ENCODE results near the gene ITGB6. TPM values are rescaled to one million over a fixed set of nuclear protein-coding genes. Genes with fewer than 3 reads are reported as not detected.

Gene ITGB6
- total and polyA plus RNA-seq, 7 experiments from 2014 or later = not detected

GRCh38 chr2:160210599-160211138, 10.6 kb upstream of the ITGB6 start:
- no peaks in the 10 kb centered on the region for H3K9me3 ChIP-seq (ENCODE audit: control insufficient read depth in 2 of 3, low read length in 3 of 3)
- H3K4me3 Mint-ChIP-seq = no peak overlapping the region
- no peak overlapping the region for H3K27ac ChIP-seq (ENCODE audit: low read depth, low read length)
- no peaks in the 10 kb centered on the region for H3K27me3 ChIP-seq (ENCODE audit: control insufficient read depth in 2 of 2, insufficient read depth in 2 of 2, low read length in 2 of 2)
- DNase-seq = peak; percentile 46 to 79 (median 71)
- no peaks in the 10 kb centered on the region for H3K36me3 ChIP-seq (ENCODE audit: control insufficient read depth in 2 of 3, insufficient read depth in 3 of 3, low read length in 3 of 3)
- H3K9me3 Mint-ChIP-seq = no peaks in the 10 kb centered on the region
- H3K4me1 ChIP-seq (ENCODE audit: control insufficient read depth in 2 of 2, insufficient read depth in 2 of 2, low read length in 2 of 2) = no peaks in the 10 kb centered on the region
- H3K36me3 Mint-ChIP-seq = no peaks in the 10 kb centered on the region
- peaks cover 0 to 22% (median 5%) of the 10 kb centered on the region in 5 donors for H3K27me3 Mint-ChIP-seq
- H3K4me3 ChIP-seq (ENCODE audit: low read length) = no peak overlapping the region
- POLR2A ChIA-PET = no interaction called here
- peak; percentile 90 for ATAC-seq
- CTCF ChIA-PET = interaction anchor here (0.6 to 1.6 kb wide), 8 partner anchors 10 to 1014 kb away, joined by 3 to 10 read pairs (median 4); no protein-coding TSS in a partner anchor
- peaks cover 0 to 11% (median 8%) of the 10 kb centered on the region in 7 donors for H3K4me1 Mint-ChIP-seq
- intact Hi-C loops (cut with micrococcal nuclease) = loop anchor here (1.0 to 5.0 kb wide), 5 partner anchors 54 to 1308 kb away; no protein-coding TSS in a partner anchor
- peak overlapping the region in 1 of 9 donors; percentile 19 for H3K27ac Mint-ChIP-seq

DNA sequence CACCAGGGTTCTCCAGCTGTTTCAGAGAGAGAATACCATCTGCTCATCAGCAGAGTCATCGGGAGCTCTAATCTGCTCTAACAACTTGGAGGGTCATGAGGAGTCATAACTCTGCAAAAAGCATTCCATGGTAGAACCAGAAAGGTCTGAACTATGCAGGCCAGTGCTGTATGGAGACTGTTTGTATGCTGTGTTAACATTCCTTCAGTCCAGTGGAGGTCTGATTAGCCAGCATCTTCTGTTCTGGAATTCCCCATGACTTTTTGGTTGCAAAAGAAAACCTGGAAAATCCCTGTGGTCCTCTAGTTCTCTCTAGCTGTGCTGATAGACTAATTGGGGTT, 9.4 kb upstream of the ITGB6 start:
- peaks cover 0 to 18% (median 3%) of the 10 kb centered on the region in 5 donors for H3K27me3 Mint-ChIP-seq
- no peak overlapping the region for H3K4me3 ChIP-seq (ENCODE audit: low read length)
- no peaks in the 10 kb centered on the region for H3K36me3 ChIP-seq (ENCODE audit: control insufficient read depth in 2 of 3, insufficient read depth in 3 of 3, low read length in 3 of 3)
- H3K27me3 ChIP-seq (ENCODE audit: control insufficient read depth in 2 of 2, insufficient read depth in 2 of 2, low read length in 2 of 2) = no peaks in the 10 kb centered on the region
- H3K9me3 Mint-ChIP-seq = no peaks in the 10 kb centered on the region
- H3K4me1 ChIP-seq (ENCODE audit: control insufficient read depth in 2 of 2, insufficient read depth in 2 of 2, low read length in 2 of 2) = no peaks in the 10 kb centered on the region
- H3K9me3 ChIP-seq (ENCODE audit: control insufficient read depth in 2 of 3, low read length in 3 of 3) = no peaks in the 10 kb centered on the region
- DNase-seq (no peak), ATAC-seq (no peak)
- H3K4me1 Mint-ChIP-seq = peaks cover 0 to 11% (median 8%) of the 10 kb centered on the region in 7 donors
- intact Hi-C loops (cut with micrococcal nuclease) = no loop called here
- ChIA-PET CTCF (interaction anchor here (0.8 to 2.0 kb wide), 6 partner anchors 11 to 785 kb away, joined by 3 to 7 read pairs (median 4); no protein-coding TSS in a partner anchor), POLR2A (no interaction called here)
- no peak overlapping the region for H3K4me3 Mint-ChIP-seq
- H3K27ac Mint-ChIP-seq = no peak overlapping the region
- H3K27ac ChIP-seq (ENCODE audit: low read depth, low read length) = no peak overlapping the region
- H3K36me3 Mint-ChIP-seq = no peaks in the 10 kb centered on the region

DNA sequence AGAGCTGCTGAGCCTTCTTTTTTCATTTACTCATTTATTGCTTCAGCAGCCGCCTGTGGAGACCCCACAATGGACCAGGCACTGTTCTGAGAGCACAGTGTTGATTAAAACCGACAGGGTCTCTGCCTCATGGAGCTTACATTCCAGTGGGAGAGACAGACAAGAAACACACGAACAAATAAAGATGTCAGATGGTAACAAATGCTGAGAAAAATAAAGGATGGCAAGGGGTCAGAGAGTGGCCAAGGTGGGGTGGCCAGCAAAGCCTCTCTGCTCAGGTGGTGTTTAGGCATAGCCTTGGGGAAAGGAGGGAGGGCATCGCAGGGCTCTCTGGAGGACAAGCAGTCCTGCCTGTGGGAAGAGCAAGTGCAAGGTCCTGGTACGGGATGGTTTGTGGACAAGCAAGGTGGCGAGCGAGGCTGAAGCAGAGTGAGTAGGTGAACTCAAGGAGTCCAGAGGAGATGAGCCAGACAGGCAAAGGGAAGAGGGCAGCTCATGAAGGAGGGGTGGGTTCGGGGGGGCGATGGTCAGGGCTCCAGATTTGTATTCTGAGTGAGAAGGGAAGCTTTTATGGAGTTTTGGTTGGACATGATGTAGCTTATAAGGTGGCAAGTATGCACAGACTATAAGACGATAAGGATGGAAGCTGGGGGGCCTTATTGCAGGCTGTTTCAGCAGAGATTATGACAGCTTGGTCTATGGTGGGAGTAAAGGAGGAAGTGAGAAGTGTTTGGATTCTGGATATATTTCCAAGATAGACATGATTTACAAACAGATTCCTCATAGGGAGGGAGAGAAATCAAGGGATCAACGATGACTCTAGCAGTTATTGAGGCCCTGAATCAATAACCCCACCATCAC, 8.8 kb upstream of the ITGB6 start:
- DNase-seq (no peak), ATAC-seq (no peak)
- H3K4me3 ChIP-seq (ENCODE audit: low read length) = no peak overlapping the region
- POLR2A ChIA-PET = no interaction called here
- intact Hi-C loops (cut with micrococcal nuclease) = no loop called here
- peaks cover 0 to under 1% (median 0%) of the 10 kb centered on the region in 11 donors for H3K9me3 Mint-ChIP-seq
- peaks cover 0 to 11% (median 8%) of the 10 kb centered on the region in 7 donors for H3K4me1 Mint-ChIP-seq
- H3K4me1 ChIP-seq (ENCODE audit: control insufficient read depth in 2 of 2, insufficient read depth in 2 of 2, low read length in 2 of 2) = no peaks in the 10 kb centered on the region
- no peaks in the 10 kb centered on the region for H3K27me3 ChIP-seq (ENCODE audit: control insufficient read depth in 2 of 2, insufficient read depth in 2 of 2, low read length in 2 of 2)
- H3K27ac ChIP-seq (ENCODE audit: low read depth, low read length) = no peak overlapping the region
- no peaks in the 10 kb centered on the region for H3K36me3 Mint-ChIP-seq
- no peaks in the 10 kb centered on the region for H3K9me3 ChIP-seq (ENCODE audit: control insufficient read depth in 2 of 3, low read length in 3 of 3)
- peaks cover 0 to 13% (median 3%) of the 10 kb centered on the region in 5 donors for H3K27me3 Mint-ChIP-seq
- H3K4me3 Mint-ChIP-seq = no peak overlapping the region
- H3K27ac Mint-ChIP-seq = no peak overlapping the region
- CTCF ChIA-PET = interaction anchor here (0.8 to 2.0 kb wide), 5 partner anchors 96 to 785 kb away, joined by 3 to 7 read pairs (median 5); no protein-coding TSS in a partner anchor
- no peaks in the 10 kb centered on the region for H3K36me3 ChIP-seq (ENCODE audit: control insufficient read depth in 2 of 3, insufficient read depth in 3 of 3, low read length in 3 of 3)

DNA sequence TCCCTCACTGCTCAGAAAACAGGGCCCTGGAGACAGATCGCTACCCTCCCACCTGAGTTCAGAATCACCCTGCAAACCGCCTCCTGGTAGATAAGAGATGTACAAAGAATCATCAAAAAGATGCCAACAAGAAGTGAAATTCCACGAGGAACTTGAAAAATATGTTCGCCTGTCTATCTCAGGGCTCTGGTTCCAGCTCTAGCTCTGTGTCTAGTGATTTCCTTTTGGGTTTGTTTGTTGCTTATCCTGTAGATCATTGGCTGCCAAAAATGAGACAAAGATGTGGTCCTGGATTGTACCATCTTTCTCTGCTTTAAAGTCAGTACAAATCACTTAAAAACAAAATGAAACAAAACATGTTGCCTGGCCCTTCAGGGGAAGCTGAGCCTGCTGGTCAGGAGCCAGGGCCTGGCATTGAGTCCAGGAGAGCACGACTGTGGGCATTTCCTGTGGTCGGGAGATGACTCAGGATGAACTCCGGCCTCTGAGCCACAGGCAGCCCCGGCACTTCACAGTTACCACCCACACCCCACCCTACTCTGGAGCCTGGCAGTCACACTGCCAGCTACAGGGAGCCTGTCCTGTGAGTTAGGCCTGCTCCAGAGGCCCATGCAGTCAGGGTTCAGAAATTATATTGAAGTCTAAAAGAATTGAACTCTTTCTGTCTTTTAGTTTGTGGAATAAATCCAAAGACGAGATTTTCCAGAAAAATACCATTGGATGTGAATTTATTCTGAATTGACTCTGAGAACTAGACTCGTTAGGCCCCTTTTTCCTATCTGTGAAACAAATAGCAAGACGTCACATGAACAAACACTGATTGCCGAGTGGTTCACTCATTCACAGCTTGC, 8.0 kb upstream of the ITGB6 start:
- Histone ChIP-seq H3K9me3 (ENCODE audit: control insufficient read depth in 2 of 3, low read length in 3 of 3) (no peaks in the 10 kb centered on the region), H3K4me3 (ENCODE audit: low read length) (no peak overlapping the region), H3K27ac (ENCODE audit: low read depth, low read length) (no peak overlapping the region), H3K4me1 (ENCODE audit: control insufficient read depth in 2 of 2, insufficient read depth in 2 of 2, low read length in 2 of 2) (no peaks in the 10 kb centered on the region), H3K27me3 (ENCODE audit: control insufficient read depth in 2 of 2, insufficient read depth in 2 of 2, low read length in 2 of 2) (no peaks in the 10 kb centered on the region), H3K36me3 (ENCODE audit: control insufficient read depth in 2 of 3, insufficient read depth in 3 of 3, low read length in 3 of 3) (no peaks in the 10 kb centered on the region)
- no peaks in the 10 kb centered on the region for H3K36me3 Mint-ChIP-seq
- H3K27ac Mint-ChIP-seq = peak overlapping the region in 1 of 9 donors; percentile 62
- H3K4me3 Mint-ChIP-seq = no peak overlapping the region
- H3K27me3 Mint-ChIP-seq = peaks cover 0 to 10% (median 3%) of the 10 kb centered on the region in 5 donors
- DNase-seq = no peak
- POLR2A ChIA-PET = no interaction called here
- CTCF ChIA-PET = interaction anchor here (0.6 to 2.0 kb wide), 4 partner anchors 98 to 786 kb away, joined by 5 to 7 read pairs (median 6); no protein-coding TSS in a partner anchor
- peaks cover 0 to 2% (median 0%) of the 10 kb centered on the region in 11 donors for H3K9me3 Mint-ChIP-seq
- peak; percentile 20 for ATAC-seq
- H3K4me1 Mint-ChIP-seq = peaks cover 0 to 11% (median 8%) of the 10 kb centered on the region in 7 donors
- intact Hi-C loops (cut with micrococcal nuclease) = no loop called here

DNA sequence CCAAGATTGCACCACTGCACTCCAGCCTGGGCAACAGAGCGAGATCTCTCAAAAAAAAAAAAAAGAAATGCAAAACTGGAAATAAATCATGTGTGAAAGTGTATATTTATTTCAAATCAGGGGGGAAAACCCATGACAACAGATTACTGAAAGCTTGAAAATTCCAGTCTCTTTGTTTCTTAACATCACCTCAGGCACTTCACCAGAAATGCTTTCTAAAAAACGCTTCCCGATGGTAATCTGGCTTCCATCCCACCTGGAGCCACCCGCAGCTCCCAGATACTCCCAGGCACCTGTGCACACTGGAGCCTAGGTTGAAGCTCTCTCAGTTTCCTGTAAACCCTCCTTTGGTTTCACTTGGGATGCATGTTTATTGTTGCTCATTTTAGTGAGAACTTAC, 7.2 kb upstream of the ITGB6 start:
- no peaks in the 10 kb centered on the region for H3K9me3 ChIP-seq (ENCODE audit: control insufficient read depth in 2 of 3, low read length in 3 of 3)
- Mint-ChIP-seq H3K9me3 (peaks cover 0 to 2% (median 0%) of the 10 kb centered on the region in 11 donors), H3K36me3 (no peaks in the 10 kb centered on the region), H3K4me1 (peaks cover 0 to 11% (median 8%) of the 10 kb centered on the region in 7 donors), H3K27me3 (peaks cover 0 to 10% (median 3%) of the 10 kb centered on the region in 5 donors), H3K4me3 (no peak overlapping the region), H3K27ac (no peak overlapping the region)
- no peak overlapping the region for H3K4me3 ChIP-seq (ENCODE audit: low read length)
- intact Hi-C loops (cut with micrococcal nuclease) = no loop called here
- no peaks in the 10 kb centered on the region for H3K4me1 ChIP-seq (ENCODE audit: control insufficient read depth in 2 of 2, insufficient read depth in 2 of 2, low read length in 2 of 2)
- no peaks in the 10 kb centered on the region for H3K36me3 ChIP-seq (ENCODE audit: control insufficient read depth in 2 of 3, insufficient read depth in 3 of 3, low read length in 3 of 3)
- CTCF ChIA-PET = interaction anchor here (0.6 to 2.0 kb wide), 2 partner anchors 97 to 196 kb away, joined by 5 to 7 read pairs; no protein-coding TSS in a partner anchor
- no peaks in the 10 kb centered on the region for H3K27me3 ChIP-seq (ENCODE audit: control insufficient read depth in 2 of 2, insufficient read depth in 2 of 2, low read length in 2 of 2)
- no peak for DNase-seq
- no peak for ATAC-seq
- POLR2A ChIA-PET = no interaction called here
- H3K27ac ChIP-seq (ENCODE audit: low read depth, low read length) = no peak overlapping the region

GRCh38 chr2:160206436-160206835, 6.4 kb upstream of the ITGB6 start:
- Mint-ChIP-seq H3K9me3 (peaks cover 0 to 2% (median 0%) of the 10 kb centered on the region in 11 donors), H3K27ac (no peak overlapping the region), H3K4me1 (peaks cover 0 to 12% (median 8%) of the 10 kb centered on the region in 7 donors), H3K27me3 (peaks cover 0 to 3% (median 0%) of the 10 kb centered on the region in 5 donors), H3K36me3 (no peaks in the 10 kb centered on the region), H3K4me3 (no peak overlapping the region)
- intact Hi-C loops (cut with micrococcal nuclease) = no loop called here
- Histone ChIP-seq H3K4me1 (ENCODE audit: control insufficient read depth in 2 of 2, insufficient read depth in 2 of 2, low read length in 2 of 2) (no peaks in the 10 kb centered on the region), H3K27ac (ENCODE audit: low read depth, low read length) (no peak overlapping the region), H3K4me3 (ENCODE audit: low read length) (no peak overlapping the region), H3K36me3 (ENCODE audit: control insufficient read depth in 2 of 3, insufficient read depth in 3 of 3, low read length in 3 of 3) (no peaks in the 10 kb centered on the region), H3K27me3 (ENCODE audit: control insufficient read depth in 2 of 2, insufficient read depth in 2 of 2, low read length in 2 of 2) (no peaks in the 10 kb centered on the region), H3K9me3 (ENCODE audit: control insufficient read depth in 2 of 3, low read length in 3 of 3) (no peaks in the 10 kb centered on the region)
- CTCF ChIA-PET = interaction anchor here (2.0 kb wide), 1 partner anchor 96 kb away, joined by 7 read pairs; no protein-coding TSS in a partner anchor
- ATAC-seq = no peak
- POLR2A ChIA-PET = no interaction called here
- DNase-seq = no peak
